GM12878 (cell line): ENCODE data around the gene DCAF5. TPM values are rescaled to one million over a fixed set of nuclear protein-coding genes. Genes with fewer than 3 reads are reported as not detected.

Source experiments
- ATAC-seq: fragments of 200-7000 bp; cut with Tn5 transposase; 3 replicates; pipeline ENCODE4 v1.9.1; 2020; ENCODE audit warnings: mild to moderate bottlenecking, moderate library complexity
- BruUV-seq: library from RNA; stranded (reverse); fragments of 400-500 nt; replicated peaks from 2 replicates; lab custom pipeline; 2021; lab: Mats Ljungman, UMichigan
- CTCF ChIA-PET: fragments of 300-600 bp; sonication (Branson Sonifier 250); formaldehyde crosslinking; extraction: SDS; loops from one replicate; lab custom pipeline; 2021; ENCODE audit warnings: inconsistent platforms; lab: Yijun Ruan, JAX
- POLR2A ChIA-PET: fragments of 350-600 bp; formaldehyde crosslinking; extraction: SDS; loops from one replicate; lab custom pipeline; 2021; ENCODE audit warnings: inconsistent platforms; lab: Charles Lee
- RAD21 ChIA-PET: fragments of 300-600 bp; sonication (Branson Sonifier 250); formaldehyde crosslinking; loops from one replicate; lab custom pipeline; 2023; ENCODE audit warnings: antibody characterized with exemption; ENCODE audit not compliant: unreplicated experiment; lab: Charles Lee
- SMC1A ChIA-PET: fragments of 300-600 bp; sonication (Branson Sonifier 250); formaldehyde crosslinking; loops from one replicate; lab custom pipeline; 2023; ENCODE audit not compliant: unreplicated experiment, uncharacterized antibody; lab: Charles Lee
- DNase-seq: peaks from one replicate; pipeline ENCODE4 v3.0.0-alpha.2; 2011; ENCODE audit warnings: low read depth, low spot score
- FAIRE-seq: peaks from 3 replicates; lab custom pipeline; 2011; peaks lifted over from hg19 to GRCh38; lab: Jason Lieb, UNC
- H2AFZ ChIP-seq: 2 replicates; pipeline ENCODE4 v1.6.0; 2011; ENCODE audit warnings: low read depth, low read length, control low read depth; ENCODE audit not compliant: control insufficient read depth
- H3K27ac ChIP-seq: 2 replicates; pipeline ENCODE4 v1.5.1; 2011; ENCODE audit warnings: control low read depth; ENCODE audit not compliant: control insufficient read depth, insufficient read depth
- H3K27me3 ChIP-seq, 2 experiments: replicated peaks in 1 of 2; 2 replicates each; pipeline versions ENCODE4 v1.6.0 to v1.6.1; 2011; ENCODE audit warnings: low read length in 1 of 2; ENCODE audit not compliant: control insufficient read depth in 2 of 2, insufficient read depth in 2 of 2
- H3K36me3 ChIP-seq, 2 experiments: 2 replicates each; pipeline ENCODE4 v1.5.1; 2011; ENCODE audit warnings: low read length in 1 of 2; ENCODE audit not compliant: control insufficient read depth in 2 of 2, insufficient read depth in 2 of 2
- H3K4me1 ChIP-seq: 2 replicates; pipeline ENCODE4 v1.6.1; 2011; ENCODE audit warnings: mild to moderate bottlenecking, low read length, moderate library complexity, mixed read lengths; ENCODE audit not compliant: control insufficient read depth, insufficient read depth
- H3K4me2 ChIP-seq: 2 replicates; pipeline ENCODE4 v1.6.0; 2011; ENCODE audit warnings: control low read depth; ENCODE audit not compliant: control insufficient read depth, insufficient read depth
- H3K4me3 ChIP-seq: fragments of 200-600 bp; sonication (generic); 2 replicates; pipeline ENCODE4 v1.5.1; 2016
- H3K79me2 ChIP-seq: 2 replicates; pipeline ENCODE4 v1.6.0; 2011; ENCODE audit warnings: low read length; ENCODE audit not compliant: control insufficient read depth, insufficient read depth
- H3K9ac ChIP-seq: 2 replicates; pipeline ENCODE4 v1.8.0; 2011; ENCODE audit warnings: low read length, control low read depth, mixed read lengths; ENCODE audit not compliant: control insufficient read depth, insufficient read depth
- H3K9me3 ChIP-seq: replicated peaks from 3 replicates; pipeline ENCODE4 v1.5.1; 2011; ENCODE audit warnings: mild to moderate bottlenecking, low read length; ENCODE audit not compliant: control insufficient read depth, insufficient read depth
- H4K20me1 ChIP-seq: 2 replicates; pipeline ENCODE4 v1.6.0; 2011; ENCODE audit not compliant: control insufficient read depth, insufficient read depth
- ASH2L ChIP-seq: fragments of 300-600, 200-600 bp; sonication (generic); IDR thresholded peaks from 2 replicates; pipeline ENCODE4 v1.6.1; 2017; ENCODE audit warnings: low read depth, mild to moderate bottlenecking, borderline replicate concordance
- BHLHE40 ChIP-seq, 2 experiments: fragments of 450-650 bp in 1 of 2; IDR thresholded peaks; 2 replicates each; pipeline ENCODE4 v1.6.1; 2011 to 2017; ENCODE audit warnings: low read depth in 2 of 2, borderline replicate concordance in 1 of 2, improper control_type of control experiment in 1 of 2, low read length in 1 of 2, mild to moderate bottlenecking in 1 of 2
- CREB1 ChIP-seq: IDR thresholded peaks from 2 replicates; pipeline ENCODE4 v1.6.1; 2012; ENCODE audit warnings: low read depth, mild to moderate bottlenecking, inconsistent platforms
- GATAD2B ChIP-seq: fragments of 450-650 bp; conservative IDR thresholded peaks from 2 replicates; pipeline ENCODE4 v1.6.1; 2017; ENCODE audit warnings: low read depth, mild to moderate bottlenecking, moderate library complexity
- JUNB ChIP-seq: IDR thresholded peaks from 2 replicates; pipeline ENCODE4 v1.6.1; 2016; ENCODE audit warnings: antibody characterized with exemption, mild to moderate bottlenecking
- MYC ChIP-seq: IDR thresholded peaks from 2 replicates; pipeline ENCODE4 v1.6.1; 2011; ENCODE audit warnings: mild to moderate bottlenecking, low read length, moderate library complexity, inconsistent platforms; ENCODE audit not compliant: insufficient read depth, insufficient replicate concordance, insufficient read length, severe bottlenecking
- POLR2AphosphoS2 ChIP-seq: IDR thresholded peaks from 2 replicates; pipeline ENCODE4 v1.6.1; 2011; ENCODE audit warnings: low read depth, mild to moderate bottlenecking, low read length, improper control_type of control experiment, moderate library complexity
- RAD21 ChIP-seq: IDR thresholded peaks from 2 replicates; pipeline ENCODE4 v1.6.1; 2011; ENCODE audit warnings: mild to moderate bottlenecking, low read depth, low read length, moderate library complexity; ENCODE audit not compliant: insufficient read depth
- SMC3 ChIP-seq: IDR thresholded peaks from 2 replicates; pipeline ENCODE4 v1.6.1; 2011; ENCODE audit warnings: low read length, improper control_type of control experiment, borderline replicate concordance
- SP1 ChIP-seq: IDR thresholded peaks from one replicate; pipeline ENCODE4 v1.6.1; 2011; ENCODE audit warnings: low read depth, low read length
- SRF ChIP-seq, 2 experiments: IDR thresholded peaks; 2 replicates each; pipeline ENCODE4 v1.6.1; 2011; ENCODE audit warnings: low read depth in 2 of 2, low read length in 2 of 2, mild to moderate bottlenecking in 1 of 2, moderate library complexity in 1 of 2
- ZNF24 ChIP-seq: fragments of 450-650 bp; IDR thresholded peaks from 2 replicates; pipeline ENCODE4 v1.6.1; 2017; ENCODE audit warnings: antibody characterized with exemption, mild to moderate bottlenecking
- ZNF622 ChIP-seq: fragments of 450-650 bp; IDR thresholded peaks from 2 replicates; pipeline ENCODE4 v1.6.1; 2017; ENCODE audit warnings: mild to moderate bottlenecking, inconsistent platforms
- ZSCAN29 ChIP-seq: fragments of 450-650 bp; IDR thresholded peaks from 2 replicates; pipeline ENCODE4 v1.6.1; 2017; ENCODE audit warnings: mild to moderate bottlenecking, moderate library complexity
- WGBS: methylation state at CpG from one replicate; pipeline ENCODE4 v1.1.6; 2016; ENCODE audit warnings: low lambda C conversion rate; ENCODE audit not compliant: insufficient replicate concordance, insufficient coverage; ENCODE audit errors: missing lambda C conversion rate; 5-methylcytosine and 5-hydroxymethylcytosine counted together
- in situ Hi-C: fragments of 300-500 bp; cut with MboI; formaldehyde crosslinking; loops from 9 replicates; pipeline ENCODE4 v1.14.3; 2018; ENCODE audit warnings: mixed read lengths
- intact Hi-C: fragments of 100-400 bp; cut with micrococcal nuclease; formaldehyde crosslinking; loops from one replicate; pipeline ENCODE4 v1.14.2; 2022; ENCODE audit not compliant: unreplicated experiment
- polyA plus RNA-seq, 11 experiments: library from polyadenylated mRNA; depleted of rRNA in 4 of 11; unstranded in 6 of 11; stranded (reverse) in 5 of 11; fragments of >200 nt; fragmentation: Nextera tagmentation in 4 of 11; fragmentation: Illumina TruSeq in 1 of 11; extraction: Ambion mirVana in 4 of 11; extraction: Trizol in 1 of 11; gene quantifications; 1 replicate in 1 of 11; 2 replicates in 10 of 11; pipeline versions ENCODE4 v1.2.1 to v1.2.3, GENCODE V29; 2011 to 2016; ENCODE audit warnings: inconsistent platforms in 2 of 11, missing spikeins in 2 of 11, low read depth in 1 of 11
- total RNA-seq, 4 experiments: library from RNA; depleted of rRNA in 3 of 4; stranded (reverse); fragments of >200 nt in 3 of 4; fragmentation: Illumina TruSeq in 1 of 4; extraction: Trizol in 1 of 4; gene quantifications; 2 replicates each; pipeline versions ENCODE4 v1.2.1 to v1.2.3, GENCODE V29; 2013 to 2021
- TF ChIP-seq, protein P1 (sequence below), 3 experiments: IDR thresholded peaks in 2 of 3; conservative IDR thresholded peaks in 1 of 3; 2 replicates each; pipeline ENCODE4 v1.5.1; 2011; ENCODE audit warnings: low read depth in 3 of 3, low read length in 3 of 3, mild to moderate bottlenecking in 3 of 3, control low read depth in 2 of 3, moderate library complexity in 2 of 3, inconsistent platforms in 1 of 3, mixed read lengths in 1 of 3; ENCODE audit not compliant: control insufficient read depth in 2 of 3, insufficient read depth in 1 of 3; ENCODE audit errors: extremely low read depth in 1 of 3
- TF ChIP-seq, protein P2 (sequence below): IDR thresholded peaks from 2 replicates; pipeline ENCODE4 v1.6.1; 2012; ENCODE audit warnings: low read depth, low read length, improper control_type of control experiment
- TF ChIP-seq, protein P3 (sequence below): IDR thresholded peaks from 2 replicates; pipeline ENCODE4 v1.6.1; 2011; ENCODE audit warnings: low read depth, mild to moderate bottlenecking, low read length, moderate library complexity, borderline replicate concordance; ENCODE audit errors: extremely low read depth
- TF ChIP-seq, protein P4 (sequence below): fragments of 450-650 bp; IDR thresholded peaks from 2 replicates; pipeline ENCODE4 v1.6.1; 2017; ENCODE audit warnings: antibody characterized with exemption, mild to moderate bottlenecking, moderate library complexity

DCAF5 gene
- total and polyA plus RNA-seq, 10 of the 15 experiments (the other 5 are each of a cell fraction or from before 2014, with no cell fraction given): 6.8 to 38.1 (median 19.1) TPM

DNA sequence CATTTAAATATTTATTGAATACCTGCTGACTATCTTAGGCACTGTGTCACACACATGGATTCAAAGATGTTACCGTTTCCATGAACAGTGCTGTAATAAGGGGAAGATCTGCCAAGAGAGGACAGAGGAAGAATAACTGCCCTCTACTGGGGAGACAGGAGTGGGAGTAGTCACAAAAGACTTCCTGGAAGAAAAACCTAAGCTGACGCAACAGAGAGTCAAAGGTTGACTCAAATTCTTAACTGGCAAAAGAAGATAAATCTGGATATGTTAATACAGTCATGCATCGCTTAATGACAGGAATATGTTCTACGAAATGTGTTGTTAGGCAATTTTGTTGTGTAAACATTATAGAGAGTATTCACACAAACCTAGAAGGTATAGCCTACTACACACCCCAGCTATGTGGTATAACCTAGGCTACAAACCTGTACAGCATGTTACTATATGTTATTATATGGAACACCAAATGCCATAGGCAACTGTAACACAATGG is 51.5 kb downstream of the DCAF5 start:
- in situ Hi-C loops (no loop called here), intact Hi-C loops (no loop called here)
- Histone ChIP-seq H2AFZ (no peak overlapping the region), H3K79me2 (no peaks in the 10 kb centered on the region), H3K9ac (no peak overlapping the region), H3K9me3 (no peaks in the 10 kb centered on the region), H3K27me3 (no peaks in the 10 kb centered on the region), H3K4me3 (no peak overlapping the region), H3K4me2 (no peak overlapping the region), H4K20me1 (no peaks in the 10 kb centered on the region), H3K27ac (no peak overlapping the region), H3K4me1 (no peaks in the 10 kb centered on the region), H3K36me3 (peaks cover 4% of the 10 kb centered on the region in 2 experiments; a peak in 3 of 4 replicates)
- ChIA-PET RAD21 (interaction anchor here (1.5 to 1.7 kb wide), 3 partner anchors 8 to 238 kb away, joined by 5 to 6 read pairs (median 6); no protein-coding TSS in a partner anchor), CTCF (interaction anchor here (0.6 to 3.4 kb wide), 7 partner anchors 9 to 239 kb away, joined by 3 to 16 read pairs (median 5); no protein-coding TSS in a partner anchor), POLR2A (no interaction called here), SMC1A (interaction anchor here (0.9 to 1.3 kb wide), 4 partner anchors 10 to 191 kb away, joined by 3 to 6 read pairs (median 4); no protein-coding TSS in a partner anchor)
- WGBS: 34% methylated on average over 4 of the region's 4 CpGs
- BruUV-seq: no TSS peak
- ATAC-seq: peak; percentile 84
- no peak for DNase-seq
- FAIRE-seq: peak; percentile 79
- TF ChIP-seq POLR2AphosphoS2 (no peak), SMC3 (peak; percentile 34; the same call in 1 of the 2 replicates), RAD21 (peak; percentile 38), JUNB (no peak), ASH2L (no peak), SP1 (no peak), GATAD2B (no peak), CREB1 (no peak), ZNF622 (no peak), ZSCAN29 (no peak), SRF (IDR thresholded peaks at IDR 0.05; ENCODE audit: low read depth in 2 of 2, low read length in 2 of 2) (no peak), ZNF24 (no peak), MYC (no peak), BHLHE40 (IDR thresholded peaks at IDR 0.05; ENCODE audit: borderline replicate concordance in 1 of 2, low read depth in 2 of 2, low read length in 1 of 2) (no peak)
- TF ChIP-seq, protein P1, sequence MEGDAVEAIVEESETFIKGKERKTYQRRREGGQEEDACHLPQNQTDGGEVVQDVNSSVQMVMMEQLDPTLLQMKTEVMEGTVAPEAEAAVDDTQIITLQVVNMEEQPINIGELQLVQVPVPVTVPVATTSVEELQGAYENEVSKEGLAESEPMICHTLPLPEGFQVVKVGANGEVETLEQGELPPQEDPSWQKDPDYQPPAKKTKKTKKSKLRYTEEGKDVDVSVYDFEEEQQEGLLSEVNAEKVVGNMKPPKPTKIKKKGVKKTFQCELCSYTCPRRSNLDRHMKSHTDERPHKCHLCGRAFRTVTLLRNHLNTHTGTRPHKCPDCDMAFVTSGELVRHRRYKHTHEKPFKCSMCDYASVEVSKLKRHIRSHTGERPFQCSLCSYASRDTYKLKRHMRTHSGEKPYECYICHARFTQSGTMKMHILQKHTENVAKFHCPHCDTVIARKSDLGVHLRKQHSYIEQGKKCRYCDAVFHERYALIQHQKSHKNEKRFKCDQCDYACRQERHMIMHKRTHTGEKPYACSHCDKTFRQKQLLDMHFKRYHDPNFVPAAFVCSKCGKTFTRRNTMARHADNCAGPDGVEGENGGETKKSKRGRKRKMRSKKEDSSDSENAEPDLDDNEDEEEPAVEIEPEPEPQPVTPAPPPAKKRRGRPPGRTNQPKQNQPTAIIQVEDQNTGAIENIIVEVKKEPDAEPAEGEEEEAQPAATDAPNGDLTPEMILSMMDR (IDR thresholded peaks at IDR 0.05 in 2 of 3, conservative IDR thresholded peaks at IDR 0.05 in 1 of 3; ENCODE audit: control insufficient read depth in 2 of 3, extremely low read depth in 1 of 3, insufficient read depth in 1 of 3, low read depth in 3 of 3, low read length in 3 of 3): peak; percentile 34 to 43 (median 37); a peak in 5 of 6 replicates
- TF ChIP-seq, protein P2, sequence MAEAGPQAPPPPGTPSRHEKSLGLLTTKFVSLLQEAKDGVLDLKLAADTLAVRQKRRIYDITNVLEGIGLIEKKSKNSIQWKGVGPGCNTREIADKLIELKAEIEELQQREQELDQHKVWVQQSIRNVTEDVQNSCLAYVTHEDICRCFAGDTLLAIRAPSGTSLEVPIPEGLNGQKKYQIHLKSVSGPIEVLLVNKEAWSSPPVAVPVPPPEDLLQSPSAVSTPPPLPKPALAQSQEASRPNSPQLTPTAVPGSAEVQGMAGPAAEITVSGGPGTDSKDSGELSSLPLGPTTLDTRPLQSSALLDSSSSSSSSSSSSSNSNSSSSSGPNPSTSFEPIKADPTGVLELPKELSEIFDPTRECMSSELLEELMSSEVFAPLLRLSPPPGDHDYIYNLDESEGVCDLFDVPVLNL: no peak
- TF ChIP-seq, protein P3, sequence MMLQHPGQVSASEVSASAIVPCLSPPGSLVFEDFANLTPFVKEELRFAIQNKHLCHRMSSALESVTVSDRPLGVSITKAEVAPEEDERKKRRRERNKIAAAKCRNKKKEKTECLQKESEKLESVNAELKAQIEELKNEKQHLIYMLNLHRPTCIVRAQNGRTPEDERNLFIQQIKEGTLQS: no peak
- TF ChIP-seq, protein P4, sequence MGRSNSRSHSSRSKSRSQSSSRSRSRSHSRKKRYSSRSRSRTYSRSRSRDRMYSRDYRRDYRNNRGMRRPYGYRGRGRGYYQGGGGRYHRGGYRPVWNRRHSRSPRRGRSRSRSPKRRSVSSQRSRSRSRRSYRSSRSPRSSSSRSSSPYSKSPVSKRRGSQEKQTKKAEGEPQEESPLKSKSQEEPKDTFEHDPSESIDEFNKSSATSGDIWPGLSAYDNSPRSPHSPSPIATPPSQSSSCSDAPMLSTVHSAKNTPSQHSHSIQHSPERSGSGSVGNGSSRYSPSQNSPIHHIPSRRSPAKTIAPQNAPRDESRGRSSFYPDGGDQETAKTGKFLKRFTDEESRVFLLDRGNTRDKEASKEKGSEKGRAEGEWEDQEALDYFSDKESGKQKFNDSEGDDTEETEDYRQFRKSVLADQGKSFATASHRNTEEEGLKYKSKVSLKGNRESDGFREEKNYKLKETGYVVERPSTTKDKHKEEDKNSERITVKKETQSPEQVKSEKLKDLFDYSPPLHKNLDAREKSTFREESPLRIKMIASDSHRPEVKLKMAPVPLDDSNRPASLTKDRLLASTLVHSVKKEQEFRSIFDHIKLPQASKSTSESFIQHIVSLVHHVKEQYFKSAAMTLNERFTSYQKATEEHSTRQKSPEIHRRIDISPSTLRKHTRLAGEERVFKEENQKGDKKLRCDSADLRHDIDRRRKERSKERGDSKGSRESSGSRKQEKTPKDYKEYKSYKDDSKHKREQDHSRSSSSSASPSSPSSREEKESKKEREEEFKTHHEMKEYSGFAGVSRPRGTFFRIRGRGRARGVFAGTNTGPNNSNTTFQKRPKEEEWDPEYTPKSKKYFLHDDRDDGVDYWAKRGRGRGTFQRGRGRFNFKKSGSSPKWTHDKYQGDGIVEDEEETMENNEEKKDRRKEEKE: no peak
